HFFc6 (cell line): Measurements from ENCODE around the gene SLC41A3. TPM values are rescaled to one million over a fixed set of nuclear protein-coding genes. Genes with fewer than 3 reads are reported as not detected.

Source experiments
- DNase-seq: peaks from one replicate; pipeline ENCODE4 v3.0.0-alpha.2; 2018
- H3K27ac Mint-ChIP-seq: 2 replicates; pipeline ENCODE4 v1.8.0; 2020; ENCODE audit warnings: mild to moderate bottlenecking, mixed read lengths
- H3K27me3 Mint-ChIP-seq: 2 replicates; pipeline ENCODE4 v1.8.0; 2021; ENCODE audit warnings: mild to moderate bottlenecking, moderate library complexity, mixed read lengths; ENCODE audit not compliant: insufficient read depth
- H3K36me3 Mint-ChIP-seq: 2 replicates; pipeline ENCODE4 v1.8.0; 2021; ENCODE audit warnings: low read depth, mixed read lengths
- H3K4me1 Mint-ChIP-seq: 2 replicates; pipeline ENCODE4 v1.8.0; 2020; ENCODE audit warnings: low read depth, mixed read lengths
- H3K4me3 Mint-ChIP-seq: 2 replicates; pipeline ENCODE4 v1.8.0; 2020; ENCODE audit warnings: mild to moderate bottlenecking, moderate library complexity, mixed read lengths
- H3K9me3 Mint-ChIP-seq: 2 replicates; pipeline ENCODE4 v1.8.0; 2020; ENCODE audit warnings: mild to moderate bottlenecking, mixed read lengths
- CTCF ChIP-seq: fragments of 200-600 bp; sonication (generic); IDR thresholded peaks from 2 replicates; pipeline ENCODE4 v1.5.0; 2021; ENCODE audit warnings: antibody characterized with exemption, mild to moderate bottlenecking
- total RNA-seq, 6 experiments: library from RNA; stranded (reverse); fragmentation: NEBNext Ultra II Directional; extraction: Animal tissue kit (Norgen Biotek cat#: 25700); gene quantifications; 2 replicates in 1 of 6; 3 replicates in 5 of 6; pipeline ENCODE4 v1.2.3, GENCODE V29; 2021

SLC41A3 gene
- total RNA-seq, 6 experiments from 2014 or later = 41.6 to 54.8 (median 44.7) TPM

- no peak for DNase-seq
- no peaks in the 10 kb centered on the region for H3K4me1 Mint-ChIP-seq
- peaks cover 4% of the 10 kb centered on the region; the same call in 1 of the 2 replicates for H3K9me3 Mint-ChIP-seq
Measured at GRCh38 chr3:126114443-126115386, 30.8 kb upstream of the SLC41A3 start.

DNA sequence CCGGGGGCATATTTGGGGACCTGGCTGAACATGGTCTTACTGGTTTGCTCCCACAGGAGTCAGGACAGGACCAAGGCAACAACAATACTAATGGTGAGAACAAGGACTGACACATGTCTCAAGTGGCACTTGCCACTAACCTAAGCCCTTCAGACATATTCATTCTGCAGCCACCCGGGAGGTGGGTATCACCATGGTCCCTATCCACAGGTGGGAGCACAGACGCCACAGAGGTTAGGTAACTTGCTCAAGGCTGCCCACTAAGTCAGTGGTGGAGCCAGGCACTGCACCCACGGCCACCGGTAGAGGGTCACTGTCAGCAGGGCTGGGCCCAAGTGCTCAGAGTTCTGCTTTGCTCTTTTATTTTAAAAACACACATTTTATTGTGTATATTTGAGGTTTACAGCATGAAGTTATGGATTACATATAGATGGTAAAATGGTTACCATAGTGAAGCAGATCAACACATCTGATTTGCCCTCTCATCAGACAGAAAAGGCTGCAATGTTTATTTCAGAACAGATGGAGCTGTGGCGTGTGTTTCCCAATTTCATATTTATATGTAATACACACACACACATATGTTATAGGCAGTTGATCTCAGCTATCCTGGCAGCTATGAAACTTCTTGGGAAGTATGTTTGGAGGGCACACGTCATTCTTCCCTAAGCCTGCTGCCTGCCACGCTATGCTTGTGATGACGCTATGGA lies 30.0 kb upstream of the SLC41A3 start:
- DNase-seq = no peak

More at GRCh38 chr3:126114443-126115386, 30.8 kb upstream of the SLC41A3 start:
- TF ChIP-seq CTCF = no peak
- H3K36me3 Mint-ChIP-seq = no peaks in the 10 kb centered on the region
- peaks cover 40% of the 10 kb centered on the region for H3K27me3 Mint-ChIP-seq
- no peak overlapping the region for H3K4me3 Mint-ChIP-seq
- H3K27ac Mint-ChIP-seq = no peak overlapping the region

GRCh38 chr3:126113238-126113555 lies 29.3 kb upstream of the SLC41A3 start:
- TF ChIP-seq CTCF = no peak
- Mint-ChIP-seq H3K36me3 (no peaks in the 10 kb centered on the region), H3K27ac (no peak overlapping the region), H3K27me3 (peaks cover 30% of the 10 kb centered on the region), H3K4me3 (no peak overlapping the region), H3K9me3 (no peaks in the 10 kb centered on the region), H3K4me1 (no peaks in the 10 kb centered on the region)
- no peak for DNase-seq

More for the DNA sequence above, 30.0 kb upstream of the SLC41A3 start:
- no peaks in the 10 kb centered on the region for H3K36me3 Mint-ChIP-seq
- peak; percentile 73 for TF ChIP-seq CTCF
- H3K4me1 Mint-ChIP-seq = no peaks in the 10 kb centered on the region
- peaks cover 32% of the 10 kb centered on the region for H3K27me3 Mint-ChIP-seq
- H3K9me3 Mint-ChIP-seq = peaks cover 3% of the 10 kb centered on the region; the same call in 1 of the 2 replicates
- H3K27ac Mint-ChIP-seq = no peak overlapping the region
- H3K4me3 Mint-ChIP-seq = no peak overlapping the region

DNA sequence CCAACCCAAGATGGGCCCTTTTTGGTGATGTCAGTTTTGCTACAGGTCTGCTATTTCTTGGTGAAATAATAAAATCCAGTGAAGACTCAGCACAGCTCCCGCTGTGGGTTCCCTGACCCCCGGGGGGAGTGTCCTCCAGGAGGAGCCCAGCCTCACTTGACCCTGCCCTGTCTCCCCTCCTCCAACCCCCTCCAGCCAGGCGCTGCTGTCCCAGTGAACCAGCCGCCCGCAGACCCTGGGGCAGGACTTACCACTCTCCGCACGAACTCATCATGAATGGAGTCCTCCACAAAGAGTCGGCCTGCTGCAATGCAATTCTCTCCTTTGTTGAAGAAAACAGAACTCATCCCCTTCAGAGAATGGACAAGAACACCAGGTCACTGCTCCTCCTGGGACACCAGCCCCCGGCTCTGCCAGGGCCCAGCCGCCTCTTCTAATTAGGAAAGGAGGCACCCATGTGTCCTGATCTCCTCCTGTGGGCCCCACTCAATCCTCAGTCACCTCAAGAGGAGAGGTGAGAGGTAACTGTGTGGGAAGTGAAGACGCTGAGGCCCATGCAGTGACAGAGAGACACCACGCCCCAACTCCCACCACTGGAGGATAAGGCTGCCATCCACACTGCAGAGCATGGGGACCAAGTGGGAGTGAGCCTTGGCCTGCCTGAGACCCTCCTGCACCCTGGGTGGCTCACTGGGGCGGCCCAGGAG lies 28.8 kb upstream of the SLC41A3 start:
- no peak for TF ChIP-seq CTCF
- Mint-ChIP-seq H3K27me3 (peaks cover 29% of the 10 kb centered on the region), H3K36me3 (no peaks in the 10 kb centered on the region), H3K4me3 (no peak overlapping the region), H3K9me3 (no peaks in the 10 kb centered on the region), H3K4me1 (no peaks in the 10 kb centered on the region), H3K27ac (no peak overlapping the region)
- DNase-seq = no peak
